SK-N-SH treated with all-trans-retinoic acid at 6 μM for 48 hours (cell line): ENCODE results near the gene RIN3.

Experiments used
- ATAC-seq: fragments of 200-7000 bp; cut with Tn5 transposase; 3 replicates; pipeline ENCODE4 v1.9.1; 2020; ENCODE audit warnings: mild to moderate bottlenecking, moderate library complexity
- ARNTL ChIP-seq: fragments of 450-650 bp; formaldehyde crosslinking; IDR thresholded peaks from 2 replicates; pipeline ENCODE4 v1.5.0; 2020; ENCODE audit warnings: low read depth, mild to moderate bottlenecking, moderate library complexity, borderline replicate concordance
- CREB5 ChIP-seq: fragments of 250-450 bp; sonication (Bioruptor Pico); IDR thresholded peaks from 2 replicates; pipeline ENCODE4 v1.5.1; 2020; ENCODE audit warnings: low read depth, mild to moderate bottlenecking, moderate library complexity
- CSDC2 ChIP-seq: fragments of 250-450 bp; sonication (Bioruptor Pico); IDR thresholded peaks from 2 replicates; pipeline ENCODE4 v1.5.0; 2020; ENCODE audit warnings: mild to moderate bottlenecking, moderate library complexity
- ESRRG ChIP-seq: fragments of 250-450 bp; sonication (Bioruptor Pico); IDR thresholded peaks from 2 replicates; pipeline ENCODE4 v1.6.1; 2021; ENCODE audit warnings: mild to moderate bottlenecking
- GLIS3 ChIP-seq: fragments of 250-450 bp; sonication (Bioruptor Pico); IDR thresholded peaks from 2 replicates; pipeline ENCODE4 v1.5.0; 2020; ENCODE audit warnings: mild to moderate bottlenecking, moderate library complexity
- ISL1 ChIP-seq: fragments of 250-450 bp; sonication (Bioruptor Pico); IDR thresholded peaks from 2 replicates; pipeline ENCODE4 v2.1.2; 2022; ENCODE audit warnings: mild to moderate bottlenecking, moderate library complexity
- OSR1 ChIP-seq: fragments of 250-450 bp; sonication (Bioruptor Pico); IDR thresholded peaks from 2 replicates; pipeline ENCODE4 v1.8.0; 2022; ENCODE audit warnings: moderate library complexity, mild to moderate bottlenecking, inconsistent platforms
- RARB ChIP-seq: fragments of 250-450 bp; sonication (Bioruptor Pico); IDR thresholded peaks from 2 replicates; pipeline ENCODE4 v1.8.0; 2021; ENCODE audit warnings: mild to moderate bottlenecking, moderate library complexity
- SNAI2 ChIP-seq: fragments of 250-450 bp; sonication (Bioruptor Pico); IDR thresholded peaks from 2 replicates; pipeline ENCODE4 v1.5.0; 2020; ENCODE audit warnings: mild to moderate bottlenecking, moderate library complexity
- TCF4 ChIP-seq: fragments of 250-450 bp; sonication (Bioruptor Pico); IDR thresholded peaks from 2 replicates; pipeline ENCODE4 v1.8.0; 2021; ENCODE audit warnings: mild to moderate bottlenecking, moderate library complexity, borderline replicate concordance
- TOX ChIP-seq: fragments of 250-450 bp; sonication (Bioruptor Pico); IDR thresholded peaks from 2 replicates; pipeline ENCODE4 v1.8.0; 2021; ENCODE audit warnings: mild to moderate bottlenecking, moderate library complexity, borderline replicate concordance
- TSHZ2 ChIP-seq: fragments of 250-450 bp; sonication (Bioruptor Pico); IDR thresholded peaks from 2 replicates; pipeline ENCODE4 v1.5.0; 2020; ENCODE audit warnings: mild to moderate bottlenecking, moderate library complexity
- ZC3H10 ChIP-seq: fragments of 250-450 bp; sonication (Bioruptor Pico); IDR thresholded peaks from 2 replicates; pipeline ENCODE4 v1.5.1; 2021; ENCODE audit warnings: mild to moderate bottlenecking, moderate library complexity
- ZFP3 ChIP-seq: fragments of 250-450 bp; sonication (Bioruptor Pico); IDR thresholded peaks from 2 replicates; pipeline ENCODE4 v1.5.0; 2020; ENCODE audit warnings: mild to moderate bottlenecking, moderate library complexity
- ZFP30 ChIP-seq: fragments of 450-650 bp; formaldehyde crosslinking; IDR thresholded peaks from 2 replicates; pipeline ENCODE4 v1.5.0; 2022; ENCODE audit warnings: mild to moderate bottlenecking, moderate library complexity
- ZNF565 ChIP-seq: fragments of 450-650 bp; formaldehyde crosslinking; conservative IDR thresholded peaks from 2 replicates; pipeline ENCODE4 v1.5.0; 2020; ENCODE audit warnings: low read depth, mild to moderate bottlenecking, moderate library complexity
- ZNF70 ChIP-seq: fragments of 450-650 bp; formaldehyde crosslinking; IDR thresholded peaks from 2 replicates; pipeline ENCODE4 v1.5.0; 2020; ENCODE audit warnings: mild to moderate bottlenecking, moderate library complexity
- ZNF8 ChIP-seq: fragments of 450-650 bp; formaldehyde crosslinking; IDR thresholded peaks from 2 replicates; pipeline ENCODE4 v1.5.0; 2020; ENCODE audit warnings: mild to moderate bottlenecking, moderate library complexity
- TF ChIP-seq, protein P1 (sequence below): fragments of 250-450 bp; sonication (Bioruptor Pico); IDR thresholded peaks from 2 replicates; pipeline ENCODE4 v1.5.1; 2021; ENCODE audit warnings: mild to moderate bottlenecking, moderate library complexity
- TF ChIP-seq, protein P2 (sequence below): fragments of 250-450 bp; sonication (Bioruptor Pico); IDR thresholded peaks from 2 replicates; pipeline ENCODE4 v1.8.0; 2021; ENCODE audit warnings: low read depth, mild to moderate bottlenecking, moderate library complexity, borderline replicate concordance
- TF ChIP-seq, protein P3 (sequence below): fragments of 250-450 bp; sonication (Bioruptor Pico); IDR thresholded peaks from 2 replicates; pipeline ENCODE4 v1.8.0; 2020; ENCODE audit warnings: mild to moderate bottlenecking, moderate library complexity, borderline replicate concordance

RIN3 gene

DNA sequence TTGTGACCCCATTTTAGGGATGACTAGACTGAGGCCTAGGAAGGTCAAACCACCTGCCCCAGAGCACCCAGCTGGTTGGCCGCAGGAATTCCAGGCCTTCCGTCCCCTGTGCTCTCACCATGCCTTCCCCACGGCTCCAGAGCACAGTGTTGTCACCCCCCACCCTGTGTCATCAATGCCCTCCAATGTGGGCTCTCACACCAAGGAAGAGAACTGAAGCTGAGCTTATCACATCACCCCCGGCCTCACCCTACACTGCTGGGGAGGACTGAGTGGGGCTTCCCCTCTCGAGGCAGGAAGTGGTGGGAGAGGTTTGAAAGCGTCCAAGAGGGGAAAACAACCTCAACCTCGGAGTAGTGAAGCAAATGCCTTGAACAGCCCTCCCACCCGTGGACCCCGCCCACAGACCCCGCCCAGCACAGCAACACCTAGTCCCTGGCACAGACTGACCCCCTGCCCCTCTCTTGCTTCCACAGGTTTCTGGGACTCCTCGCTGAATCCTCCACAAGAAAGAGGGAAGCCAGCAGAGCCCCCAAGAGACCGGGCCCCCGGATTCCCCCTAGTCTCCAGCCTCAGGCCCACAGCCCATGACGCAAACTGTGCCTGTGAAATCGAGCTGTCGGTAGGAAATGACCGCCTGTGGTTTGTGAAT, 137.7 kb downstream of the RIN3 start:
- TF ChIP-seq, protein P1, sequence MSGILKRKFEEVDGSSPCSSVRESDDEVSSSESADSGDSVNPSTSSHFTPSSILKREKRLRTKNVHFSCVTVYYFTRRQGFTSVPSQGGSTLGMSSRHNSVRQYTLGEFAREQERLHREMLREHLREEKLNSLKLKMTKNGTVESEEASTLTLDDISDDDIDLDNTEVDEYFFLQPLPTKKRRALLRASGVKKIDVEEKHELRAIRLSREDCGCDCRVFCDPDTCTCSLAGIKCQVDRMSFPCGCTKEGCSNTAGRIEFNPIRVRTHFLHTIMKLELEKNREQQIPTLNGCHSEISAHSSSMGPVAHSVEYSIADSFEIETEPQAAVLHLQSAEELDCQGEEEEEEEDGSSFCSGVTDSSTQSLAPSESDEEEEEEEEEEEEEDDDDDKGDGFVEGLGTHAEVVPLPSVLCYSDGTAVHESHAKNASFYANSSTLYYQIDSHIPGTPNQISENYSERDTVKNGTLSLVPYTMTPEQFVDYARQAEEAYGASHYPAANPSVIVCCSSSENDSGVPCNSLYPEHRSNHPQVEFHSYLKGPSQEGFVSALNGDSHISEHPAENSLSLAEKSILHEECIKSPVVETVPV, result no peak
- TF ChIP-seq CSDC2, result no peak
- no peak for TF ChIP-seq RARB
- no peak for TF ChIP-seq SNAI2 (CRISPR knock-in tag)
- no peak for TF ChIP-seq ZNF70 (CRISPR knock-in tag)
- TF ChIP-seq, protein P2, sequence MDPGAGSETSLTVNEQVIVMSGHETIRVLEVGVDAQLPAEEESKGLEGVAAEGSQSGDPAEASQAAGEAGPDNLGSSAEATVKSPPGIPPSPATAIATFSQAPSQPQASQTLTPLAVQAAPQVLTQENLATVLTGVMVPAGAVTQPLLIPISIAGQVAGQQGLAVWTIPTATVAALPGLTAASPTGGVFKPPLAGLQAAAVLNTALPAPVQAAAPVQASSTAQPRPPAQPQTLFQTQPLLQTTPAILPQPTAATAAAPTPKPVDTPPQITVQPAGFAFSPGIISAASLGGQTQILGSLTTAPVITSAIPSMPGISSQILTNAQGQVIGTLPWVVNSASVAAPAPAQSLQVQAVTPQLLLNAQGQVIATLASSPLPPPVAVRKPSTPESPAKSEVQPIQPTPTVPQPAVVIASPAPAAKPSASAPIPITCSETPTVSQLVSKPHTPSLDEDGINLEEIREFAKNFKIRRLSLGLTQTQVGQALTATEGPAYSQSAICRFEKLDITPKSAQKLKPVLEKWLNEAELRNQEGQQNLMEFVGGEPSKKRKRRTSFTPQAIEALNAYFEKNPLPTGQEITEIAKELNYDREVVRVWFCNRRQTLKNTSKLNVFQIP, result no peak
- TF ChIP-seq ZNF565, result no peak
- no peak for TF ChIP-seq CREB5 (CRISPR knock-in tag)
- TF ChIP-seq ZFP30, result no peak
- TF ChIP-seq, protein P3, sequence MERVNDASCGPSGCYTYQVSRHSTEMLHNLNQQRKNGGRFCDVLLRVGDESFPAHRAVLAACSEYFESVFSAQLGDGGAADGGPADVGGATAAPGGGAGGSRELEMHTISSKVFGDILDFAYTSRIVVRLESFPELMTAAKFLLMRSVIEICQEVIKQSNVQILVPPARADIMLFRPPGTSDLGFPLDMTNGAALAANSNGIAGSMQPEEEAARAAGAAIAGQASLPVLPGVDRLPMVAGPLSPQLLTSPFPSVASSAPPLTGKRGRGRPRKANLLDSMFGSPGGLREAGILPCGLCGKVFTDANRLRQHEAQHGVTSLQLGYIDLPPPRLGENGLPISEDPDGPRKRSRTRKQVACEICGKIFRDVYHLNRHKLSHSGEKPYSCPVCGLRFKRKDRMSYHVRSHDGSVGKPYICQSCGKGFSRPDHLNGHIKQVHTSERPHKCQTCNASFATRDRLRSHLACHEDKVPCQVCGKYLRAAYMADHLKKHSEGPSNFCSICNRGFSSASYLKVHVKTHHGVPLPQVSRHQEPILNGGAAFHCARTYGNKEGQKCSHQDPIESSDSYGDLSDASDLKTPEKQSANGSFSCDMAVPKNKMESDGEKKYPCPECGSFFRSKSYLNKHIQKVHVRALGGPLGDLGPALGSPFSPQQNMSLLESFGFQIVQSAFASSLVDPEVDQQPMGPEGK (CRISPR knock-in tag), result no peak
- TF ChIP-seq GLIS3 (CRISPR knock-in tag), result no peak
- no peak for TF ChIP-seq ARNTL (CRISPR knock-in tag)
- TF ChIP-seq ESRRG, result no peak
- no peak for TF ChIP-seq ZNF8 (CRISPR knock-in tag)
- TF ChIP-seq TSHZ2 (CRISPR knock-in tag), result no peak
- ATAC-seq, result no peak

GRCh38 chr14:92651758-92652406, 138.3 kb downstream of the RIN3 start:
- ATAC-seq, result no peak
- no peak for TF ChIP-seq ZFP30
- no peak for TF ChIP-seq RARB
- TF ChIP-seq ZC3H10 (CRISPR knock-in tag), result no peak
- no peak for TF ChIP-seq ISL1 (CRISPR knock-in tag)
- no peak for TF ChIP-seq TCF4 (CRISPR knock-in tag)
- TF ChIP-seq OSR1 (CRISPR knock-in tag), result no peak
- TF ChIP-seq ZFP3 (CRISPR knock-in tag), result no peak
- no peak for TF ChIP-seq SNAI2 (CRISPR knock-in tag)
- TF ChIP-seq CREB5 (CRISPR knock-in tag), result no peak
- no peak for TF ChIP-seq TOX
